Bronchial epithelial cell (primary cell): ENCODE results near the gene FNDC3B. TPM values are rescaled to one million over a fixed set of nuclear protein-coding genes. Genes with fewer than 3 reads are reported as not detected.
A peak's percentile ranks its signal among the peaks of the same experiment; 100 is the strongest.

Experiments
- DNase-seq: peaks from one replicate; pipeline ENCODE4 v3.0.0-alpha.2; 2010; ENCODE audit warnings: low read depth
- FAIRE-seq: peaks from 2 replicates; lab custom pipeline; 2011; peaks lifted over from hg19 to GRCh38; lab: Jason Lieb, UNC
- H3K27me3 ChIP-seq: 2 replicates; pipeline ENCODE4 v1.5.1; 2011; ENCODE audit warnings: low read length; ENCODE audit not compliant: control insufficient read depth, insufficient read depth
- H3K36me3 ChIP-seq: 2 replicates; pipeline ENCODE4 v1.5.1; 2011; ENCODE audit warnings: low read length; ENCODE audit not compliant: control insufficient read depth, insufficient read depth
- H3K4me3 ChIP-seq: 2 replicates; pipeline ENCODE4 v1.5.1; 2011; ENCODE audit warnings: mild to moderate bottlenecking, low read depth, low read length, control low read depth
- CTCF ChIP-seq: IDR thresholded peaks from 2 replicates; pipeline ENCODE4 v1.5.1; 2011; ENCODE audit warnings: mild to moderate bottlenecking, moderate library complexity, low read length, control low read depth, inconsistent platforms; ENCODE audit not compliant: insufficient read depth, severe bottlenecking
- total RNA-seq: library from RNA; depleted of rRNA; stranded (reverse); fragments of >200 nt; gene quantifications from 2 replicates; pipeline ENCODE4 v1.2.1, GENCODE V29; 2014

Gene FNDC3B
- total RNA-seq, 1 donor from 2014 or later = 39.2 TPM

GRCh38 chr3:172396400-172396799 lies 357.0 kb downstream of the FNDC3B start:
- no peak for TF ChIP-seq CTCF
- DNase-seq = no peak
- H3K36me3 ChIP-seq = peaks cover 1% of the 10 kb centered on the region

GRCh38 chr3:172397716-172398405 lies 358.5 kb downstream of the FNDC3B start:
- DNase-seq (peak; percentile 79), FAIRE-seq (no peak)
- TF ChIP-seq CTCF = no peak
- no peak overlapping the region for H3K4me3 ChIP-seq
- H3K27me3 ChIP-seq = no peaks in the 10 kb centered on the region
- H3K36me3 ChIP-seq = peaks cover 1% of the 10 kb centered on the region

More at GRCh38 chr3:172396400-172396799, 357.0 kb downstream of the FNDC3B start:
- H3K27me3 ChIP-seq = no peaks in the 10 kb centered on the region
- no peak for FAIRE-seq
- no peak overlapping the region for H3K4me3 ChIP-seq

- H3K27me3 ChIP-seq = no peaks in the 10 kb centered on the region
- DNase-seq = no peak
- H3K36me3 ChIP-seq = peaks cover 1% of the 10 kb centered on the region
- TF ChIP-seq CTCF = no peak
- H3K4me3 ChIP-seq = no peak overlapping the region
- FAIRE-seq = no peak
Observed at GRCh38 chr3:172398484-172398883, 359.1 kb downstream of the FNDC3B start.

GRCh38 chr3:172402090-172402489 lies 362.7 kb downstream of the FNDC3B start:
- Histone ChIP-seq H3K4me3 (no peak overlapping the region), H3K36me3 (peaks cover 1% of the 10 kb centered on the region), H3K27me3 (no peaks in the 10 kb centered on the region)
- DNase-seq (no peak), FAIRE-seq (no peak)
- TF ChIP-seq CTCF = no peak

GRCh38 chr3:172402892-172403643 lies 363.7 kb downstream of the FNDC3B start:
- DNase-seq (no peak), FAIRE-seq (no peak)
- Histone ChIP-seq H3K36me3 (no peaks in the 10 kb centered on the region), H3K4me3 (no peak overlapping the region), H3K27me3 (no peaks in the 10 kb centered on the region)
- no peak for TF ChIP-seq CTCF
